Measurements from ENCODE around the gene EML1. TPM values are rescaled to one million over a fixed set of nuclear protein-coding genes. Genes with fewer than 3 reads are reported as not detected.

EML1 gene
- total and polyA plus RNA-seq, 10 donors, result 1.8 to 15.5 (median 6.0) TPM

DNA sequence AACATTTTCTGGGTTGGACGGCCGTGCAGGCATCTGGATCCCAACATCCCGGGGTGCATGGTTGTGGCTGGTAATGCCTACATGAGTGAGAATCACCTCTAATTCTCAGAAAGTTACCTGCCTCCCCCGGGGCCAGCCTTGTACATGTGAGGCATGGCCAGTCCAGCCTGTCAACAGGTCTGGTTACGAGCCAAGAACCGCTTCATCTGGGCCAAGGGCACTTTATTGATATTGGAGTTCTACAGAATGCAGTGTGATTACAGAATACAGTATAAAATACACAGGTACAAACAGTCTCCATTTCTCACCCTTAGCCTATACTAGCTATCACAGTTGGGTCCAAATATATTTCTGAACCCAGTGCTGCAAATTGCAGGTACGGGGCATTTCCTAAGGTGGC lies 187.1 kb downstream of the EML1 start:
- Histone ChIP-seq H3K27ac (no peak overlapping the region), H3K4me3 (no peak overlapping the region), H3K27me3 (replicated peaks in 1 of 7) (no peaks in the 10 kb centered on the region), H3K4me1 (peaks cover 0 to 22% (median 10%) of the 10 kb centered on the region in 6 donors), H3K9me3 (peaks cover 0 to 2% (median 0%) of the 10 kb centered on the region in 8 donors), H3K36me3 (no peaks in the 10 kb centered on the region)
- TF ChIP-seq POLR2AphosphoS5 (IDR thresholded peaks at IDR 0.05) (no peak), POLR2A (IDR thresholded peaks at IDR 0.05) (no peak)
- TF ChIP-seq, protein P1, sequence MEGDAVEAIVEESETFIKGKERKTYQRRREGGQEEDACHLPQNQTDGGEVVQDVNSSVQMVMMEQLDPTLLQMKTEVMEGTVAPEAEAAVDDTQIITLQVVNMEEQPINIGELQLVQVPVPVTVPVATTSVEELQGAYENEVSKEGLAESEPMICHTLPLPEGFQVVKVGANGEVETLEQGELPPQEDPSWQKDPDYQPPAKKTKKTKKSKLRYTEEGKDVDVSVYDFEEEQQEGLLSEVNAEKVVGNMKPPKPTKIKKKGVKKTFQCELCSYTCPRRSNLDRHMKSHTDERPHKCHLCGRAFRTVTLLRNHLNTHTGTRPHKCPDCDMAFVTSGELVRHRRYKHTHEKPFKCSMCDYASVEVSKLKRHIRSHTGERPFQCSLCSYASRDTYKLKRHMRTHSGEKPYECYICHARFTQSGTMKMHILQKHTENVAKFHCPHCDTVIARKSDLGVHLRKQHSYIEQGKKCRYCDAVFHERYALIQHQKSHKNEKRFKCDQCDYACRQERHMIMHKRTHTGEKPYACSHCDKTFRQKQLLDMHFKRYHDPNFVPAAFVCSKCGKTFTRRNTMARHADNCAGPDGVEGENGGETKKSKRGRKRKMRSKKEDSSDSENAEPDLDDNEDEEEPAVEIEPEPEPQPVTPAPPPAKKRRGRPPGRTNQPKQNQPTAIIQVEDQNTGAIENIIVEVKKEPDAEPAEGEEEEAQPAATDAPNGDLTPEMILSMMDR (IDR thresholded peaks at IDR 0.05 in 8 of 11, conservative IDR thresholded peaks at IDR 0.05 in 3 of 11), result no peak
- no peak for DNase-seq
- 75 to 93% (median 91%) methylated on average over 6 to 7 of the region's 7 CpGs for WGBS, 5 donors
- intact Hi-C loops (cut with DNase I; ENCODE audit: low total_unique reads), result loop anchor here (5.0 kb wide), 1 partner anchor 212 kb away; no protein-coding TSS in a partner anchor

DNA sequence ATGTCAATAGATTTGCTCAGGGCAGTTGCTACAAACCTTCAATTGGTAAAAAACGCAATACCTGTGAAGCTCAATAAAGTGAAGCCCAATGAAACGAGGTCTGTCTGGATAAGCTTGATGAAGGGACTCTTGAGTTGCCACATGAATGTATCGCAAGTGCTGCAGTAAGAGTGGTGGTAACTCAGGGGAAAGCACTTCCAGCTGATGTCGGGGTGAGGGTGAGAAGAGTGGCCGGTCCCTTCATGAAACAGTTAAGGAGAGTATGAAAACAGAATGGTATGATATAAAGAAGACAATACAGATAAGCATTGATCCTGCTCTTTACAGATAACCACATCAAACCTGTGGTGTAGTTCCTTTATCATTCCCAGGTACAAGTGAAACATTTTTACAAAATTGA lies 188.6 kb downstream of the EML1 start:
- WGBS, 5 donors, result 76 to 86% (median 78%) methylated on average over 5 of the region's 5 CpGs
- H3K4me1 ChIP-seq, result peaks cover 0 to 22% (median 10%) of the 10 kb centered on the region in 6 donors
- no peak overlapping the region for H3K27ac ChIP-seq
- no peak for DNase-seq
- intact Hi-C loops (cut with DNase I; ENCODE audit: low total_unique reads), result loop anchor here (2.0 to 5.0 kb wide), 2 partner anchors 125 to 210 kb away; no protein-coding TSS in a partner anchor
- no peak overlapping the region for H3K4me3 ChIP-seq
- H3K27me3 ChIP-seq (replicated peaks in 1 of 7), result no peaks in the 10 kb centered on the region
- TF ChIP-seq POLR2A (IDR thresholded peaks at IDR 0.05) (no peak), POLR2AphosphoS5 (IDR thresholded peaks at IDR 0.05) (no peak)
- TF ChIP-seq, protein P1 (IDR thresholded peaks at IDR 0.05 in 8 of 11, conservative IDR thresholded peaks at IDR 0.05 in 3 of 11), result no peak
- H3K36me3 ChIP-seq, result no peaks in the 10 kb centered on the region
- H3K9me3 ChIP-seq, result no peaks in the 10 kb centered on the region

DNA sequence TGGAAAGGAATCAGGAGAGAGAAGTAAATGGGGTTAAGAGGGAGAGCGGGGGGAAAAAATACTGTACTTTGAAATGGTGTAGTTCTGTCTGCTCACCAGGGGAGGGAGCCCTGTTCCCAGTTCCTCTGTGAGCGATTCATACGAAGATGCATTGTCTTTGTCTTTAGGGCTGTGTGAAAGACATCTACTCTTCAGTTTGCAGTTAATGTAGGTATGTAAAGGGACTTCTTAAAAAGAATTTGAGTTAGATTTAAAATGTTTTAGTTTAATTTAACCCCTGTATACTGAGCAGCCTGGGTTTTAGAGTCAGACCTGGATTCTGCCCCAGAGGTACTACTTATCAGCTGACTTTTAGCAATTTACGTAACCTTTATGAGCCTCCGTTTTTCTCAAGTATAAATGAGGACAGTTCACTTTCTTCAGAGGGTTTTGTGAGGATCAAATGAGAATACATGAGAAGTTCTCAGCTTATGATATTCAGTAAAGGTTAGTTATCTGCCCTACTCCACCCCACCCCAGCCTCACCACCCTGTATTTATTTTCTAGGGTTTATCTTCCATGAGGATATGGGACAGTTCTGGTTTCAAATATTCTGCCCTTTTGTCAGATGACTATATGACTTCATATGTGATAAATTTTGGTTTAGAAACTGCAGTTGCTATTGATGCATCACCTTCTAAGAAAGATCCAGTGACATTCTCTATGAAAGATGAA lies 189.5 kb downstream of the EML1 start:
- 26 to 36% (median 31%) methylated on average over 5 of the region's 5 CpGs for WGBS, 5 donors
- intact Hi-C loops (cut with DNase I; ENCODE audit: low total_unique reads), result loop anchor here (2.0 to 5.0 kb wide), 2 partner anchors 124 to 210 kb away; no protein-coding TSS in a partner anchor
- TF ChIP-seq POLR2AphosphoS5 (IDR thresholded peaks at IDR 0.05) (peak in 1 of 3 donors; percentile 31), POLR2A (IDR thresholded peaks at IDR 0.05) (no peak)
- TF ChIP-seq, protein P1 (IDR thresholded peaks at IDR 0.05 in 8 of 11, conservative IDR thresholded peaks at IDR 0.05 in 3 of 11), result peak; percentile 68 to 90 (median 82)
- Histone ChIP-seq H3K27ac (no peak overlapping the region), H3K4me1 (peaks cover 0 to 22% (median 10%) of the 10 kb centered on the region in 6 donors), H3K4me3 (no peak overlapping the region), H3K36me3 (no peaks in the 10 kb centered on the region), H3K9me3 (no peaks in the 10 kb centered on the region), H3K27me3 (replicated peaks in 1 of 7) (no peaks in the 10 kb centered on the region)
- no peak for DNase-seq

DNA sequence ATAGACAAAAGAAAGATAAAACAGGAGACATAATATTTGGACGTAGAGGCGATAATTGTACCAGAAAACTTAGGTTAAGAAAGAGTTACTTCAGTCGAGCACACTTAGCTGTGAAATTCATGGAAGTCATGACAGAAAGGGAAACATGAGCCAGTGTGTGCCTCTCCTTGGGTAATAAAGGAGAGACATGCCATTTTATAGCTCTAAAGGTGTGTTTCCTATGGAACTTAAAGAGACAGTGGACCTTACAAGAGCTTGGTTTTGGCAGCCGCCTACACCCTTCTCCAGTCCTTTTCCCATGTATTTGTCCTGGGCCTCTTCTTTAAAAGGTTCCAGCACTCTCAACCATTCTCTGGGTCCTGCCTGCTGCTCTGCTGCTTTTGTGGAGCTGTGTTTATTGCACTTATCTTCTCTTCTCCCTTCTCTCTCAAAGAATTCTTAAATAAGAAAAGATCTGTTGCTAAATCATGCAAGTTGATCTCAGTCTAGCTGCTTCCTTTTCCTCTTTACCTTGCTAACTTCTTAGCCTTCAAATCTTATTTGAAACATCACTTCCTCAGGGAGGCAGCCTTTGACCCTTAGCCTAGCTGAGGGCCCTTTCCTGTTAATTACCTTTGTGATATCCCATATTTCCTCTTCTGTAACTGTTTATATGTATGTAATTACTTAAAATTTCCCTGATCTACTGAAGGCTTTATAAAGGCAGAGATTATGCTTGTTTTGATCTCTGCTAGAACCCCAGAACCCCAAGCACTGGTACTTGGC lies 190.2 kb downstream of the EML1 start:
- Histone ChIP-seq H3K36me3 (no peaks in the 10 kb centered on the region), H3K9me3 (no peaks in the 10 kb centered on the region), H3K27me3 (replicated peaks in 1 of 7) (no peaks in the 10 kb centered on the region), H3K4me1 (peaks cover 0 to 22% (median 10%) of the 10 kb centered on the region in 6 donors), H3K27ac (no peak overlapping the region), H3K4me3 (no peak overlapping the region)
- TF ChIP-seq, protein P1 (IDR thresholded peaks at IDR 0.05 in 8 of 11, conservative IDR thresholded peaks at IDR 0.05 in 3 of 11), result no peak
- TF ChIP-seq POLR2A (IDR thresholded peaks at IDR 0.05), result no peak
- TF ChIP-seq POLR2AphosphoS5 (IDR thresholded peaks at IDR 0.05), result no peak
- 78 to 90% (median 82%) methylated on average over 4 of the region's 4 CpGs for WGBS, 5 donors
- intact Hi-C loops (cut with DNase I; ENCODE audit: low total_unique reads), result loop anchor here (2.0 to 5.0 kb wide), 2 partner anchors 123 to 209 kb away; no protein-coding TSS in a partner anchor
- DNase-seq, result no peak

Data from spleen (tissue), 11 donors.